Testis (tissue), 3 donors: ENCODE measurements around the gene SLC2A9. TPM values are rescaled to one million over a fixed set of nuclear protein-coding genes. Genes with fewer than 3 reads are reported as not detected.

Experiments used
- DNase-seq: peaks from one replicate; pipeline ENCODE4 v3.0.0-alpha.2; 2019
- H3K27ac ChIP-seq, 2 donors: fragments of 200-600 bp; sonication (generic); one replicate each; pipeline ENCODE4 v1.5.1; 2019
- H3K27me3 ChIP-seq: fragments of 200-600 bp; sonication (generic); one replicate; pipeline ENCODE4 v1.5.1; 2019
- H3K36me3 ChIP-seq: fragments of 200-600 bp; sonication (generic); one replicate; pipeline ENCODE4 v1.5.1; 2017; ENCODE audit warnings: low read depth; ENCODE audit errors: missing control alignments
- H3K4me1 ChIP-seq: fragments of 200-600 bp; sonication (generic); one replicate; pipeline ENCODE4 v1.5.1; 2019
- H3K4me3 ChIP-seq, 2 donors: fragments of 200-600 bp; sonication (generic); one replicate each; pipeline ENCODE4 v1.5.1; 2017 to 2019
- H3K9me3 ChIP-seq: fragments of 200-600 bp; sonication (generic); one replicate; pipeline ENCODE4 v1.5.1; 2017
- POLR2A ChIP-seq: fragments of 450-650 bp; IDR thresholded peaks from one replicate; pipeline ENCODE4 v1.6.1; 2017; ENCODE audit warnings: antibody characterized with exemption, mild to moderate bottlenecking, moderate library complexity
- WGBS, 2 donors: methylation state at CpG; one replicate each; pipeline ENCODE4 v1.1.5; 2018; 5-methylcytosine and 5-hydroxymethylcytosine counted together
- intact Hi-C: fragments of 100-400 bp; cut with DNase I; formaldehyde crosslinking; loops from one replicate; pipeline ENCODE4 v1.15.1; 2023; ENCODE audit warnings: low total_unique reads
- polyA plus RNA-seq: library from polyadenylated mRNA; stranded (reverse); fragments of 350-450 nt; fragmentation: Illumina TruSeq; extraction: RNeasy Lipid Tissue Mini Kit (QIAGEN cat#74804); gene quantifications from one replicate; pipeline ENCODE4 v1.2.3, GENCODE V29; 2014; ENCODE audit warnings: low read depth, low replicate concordance; ENCODE audit not compliant: insufficient read depth
- total RNA-seq, 2 donors: library from RNA; depleted of rRNA; stranded (reverse); fragments of >200 nt; gene quantifications; one replicate each; pipeline ENCODE4 v1.2.3, GENCODE V29; 2016
- TF ChIP-seq, protein P1 (sequence below), 3 experiments: fragments of 450-650 bp in 2 of 3; fragments of 200-600 bp in 1 of 3; sonication (generic) in 1 of 3; IDR thresholded peaks; one replicate each; pipeline ENCODE4 v1.5.1; 2016 to 2019; ENCODE audit warnings: antibody characterized with exemption in 3 of 3, mild to moderate bottlenecking in 2 of 3, moderate library complexity in 1 of 3

Gene SLC2A9
- total and polyA plus RNA-seq, 3 donors from 2014 or later = 6.3 to 7.5 (median 6.8) TPM

DNA sequence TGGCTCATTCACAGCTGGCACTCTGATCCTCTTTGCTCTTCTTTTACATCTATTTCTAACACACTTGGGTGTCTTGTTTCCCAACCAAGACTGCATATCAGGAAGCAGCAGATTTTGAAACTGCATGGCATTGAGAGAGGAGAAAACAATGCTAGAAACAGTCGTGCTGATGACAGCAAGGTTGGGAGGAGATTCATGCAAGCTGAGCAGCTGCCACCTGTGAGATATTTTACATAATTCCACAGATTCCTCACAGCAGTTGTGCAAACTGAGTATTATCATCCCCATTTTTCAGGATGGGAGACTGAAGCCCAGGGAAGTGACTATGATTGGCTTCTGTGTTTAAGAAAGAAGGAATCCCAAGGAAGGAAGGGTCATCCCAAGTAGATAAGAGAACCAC lies 105.0 kb downstream of the SLC2A9 start:
- no peak for TF ChIP-seq POLR2A
- TF ChIP-seq, protein P1, sequence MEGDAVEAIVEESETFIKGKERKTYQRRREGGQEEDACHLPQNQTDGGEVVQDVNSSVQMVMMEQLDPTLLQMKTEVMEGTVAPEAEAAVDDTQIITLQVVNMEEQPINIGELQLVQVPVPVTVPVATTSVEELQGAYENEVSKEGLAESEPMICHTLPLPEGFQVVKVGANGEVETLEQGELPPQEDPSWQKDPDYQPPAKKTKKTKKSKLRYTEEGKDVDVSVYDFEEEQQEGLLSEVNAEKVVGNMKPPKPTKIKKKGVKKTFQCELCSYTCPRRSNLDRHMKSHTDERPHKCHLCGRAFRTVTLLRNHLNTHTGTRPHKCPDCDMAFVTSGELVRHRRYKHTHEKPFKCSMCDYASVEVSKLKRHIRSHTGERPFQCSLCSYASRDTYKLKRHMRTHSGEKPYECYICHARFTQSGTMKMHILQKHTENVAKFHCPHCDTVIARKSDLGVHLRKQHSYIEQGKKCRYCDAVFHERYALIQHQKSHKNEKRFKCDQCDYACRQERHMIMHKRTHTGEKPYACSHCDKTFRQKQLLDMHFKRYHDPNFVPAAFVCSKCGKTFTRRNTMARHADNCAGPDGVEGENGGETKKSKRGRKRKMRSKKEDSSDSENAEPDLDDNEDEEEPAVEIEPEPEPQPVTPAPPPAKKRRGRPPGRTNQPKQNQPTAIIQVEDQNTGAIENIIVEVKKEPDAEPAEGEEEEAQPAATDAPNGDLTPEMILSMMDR (IDR thresholded peaks at IDR 0.05) = no peak
- no peaks in the 10 kb centered on the region for H3K4me1 ChIP-seq
- H3K4me3 ChIP-seq = no peak overlapping the region
- H3K27ac ChIP-seq = no peak overlapping the region
- H3K27me3 ChIP-seq = no peaks in the 10 kb centered on the region
- H3K9me3 ChIP-seq = no peaks in the 10 kb centered on the region
- no peak for DNase-seq
- WGBS, 2 donors = 32 to 72% methylated on average over 1 of the region's 1 CpG
- no peaks in the 10 kb centered on the region for H3K36me3 ChIP-seq
- intact Hi-C loops = no loop called here

DNA sequence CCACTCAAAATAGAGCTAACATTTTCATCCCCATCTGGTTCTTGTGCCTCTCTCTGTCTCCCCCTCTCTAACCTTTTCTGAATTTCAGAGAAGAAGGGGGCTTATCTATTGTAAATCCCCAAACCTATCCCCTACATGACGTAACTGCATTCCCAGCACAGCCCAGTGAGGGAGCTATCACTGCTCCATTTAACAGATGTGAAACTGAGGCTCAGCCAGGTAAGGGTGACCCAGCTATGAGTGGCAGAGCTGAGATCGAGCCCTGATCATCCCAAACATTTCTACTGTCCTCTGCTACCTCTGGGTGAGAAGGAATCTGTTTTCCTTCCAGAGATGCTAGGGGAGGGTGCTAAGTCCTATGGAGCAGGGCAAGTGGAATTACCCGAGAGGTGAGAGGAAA lies 107.5 kb downstream of the SLC2A9 start:
- Histone ChIP-seq H3K9me3 (no peaks in the 10 kb centered on the region), H3K4me3 (no peak overlapping the region), H3K36me3 (no peaks in the 10 kb centered on the region), H3K27me3 (no peaks in the 10 kb centered on the region), H3K27ac (no peak overlapping the region), H3K4me1 (no peaks in the 10 kb centered on the region)
- DNase-seq = no peak
- 91 to 100% methylated on average over 3 of the region's 3 CpGs for WGBS, 2 donors
- intact Hi-C loops = no loop called here
- TF ChIP-seq, protein P1 (IDR thresholded peaks at IDR 0.05) = no peak
- no peak for TF ChIP-seq POLR2A

DNA sequence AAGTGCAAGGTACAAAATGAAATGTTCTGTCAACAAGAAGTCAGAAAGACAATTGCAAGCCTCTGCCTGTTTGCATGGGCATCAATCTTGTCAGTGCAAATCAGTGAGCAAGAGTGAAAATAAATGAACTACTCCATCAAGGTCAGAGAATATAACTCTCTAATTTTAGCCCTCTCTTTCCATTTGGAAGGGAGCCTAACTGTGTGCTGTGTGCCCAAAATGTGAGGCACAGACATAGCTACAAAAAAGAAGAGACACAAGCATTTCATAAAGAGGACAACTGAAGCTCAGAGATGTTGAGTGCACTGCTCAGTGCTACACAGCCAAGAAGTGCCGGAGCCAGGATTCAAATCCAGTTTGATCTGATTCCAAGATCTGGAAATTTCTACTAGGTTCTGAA lies 114.3 kb downstream of the SLC2A9 start:
- intact Hi-C loops = no loop called here
- Histone ChIP-seq H3K4me3 (no peak overlapping the region), H3K36me3 (no peaks in the 10 kb centered on the region), H3K27ac (no peak overlapping the region), H3K27me3 (no peaks in the 10 kb centered on the region), H3K9me3 (no peaks in the 10 kb centered on the region), H3K4me1 (no peaks in the 10 kb centered on the region)
- TF ChIP-seq, protein P1 (IDR thresholded peaks at IDR 0.05) = no peak
- TF ChIP-seq POLR2A = no peak
- WGBS, 2 donors = 91 to 100% methylated on average over 1 of the region's 1 CpG
- DNase-seq = no peak

DNA sequence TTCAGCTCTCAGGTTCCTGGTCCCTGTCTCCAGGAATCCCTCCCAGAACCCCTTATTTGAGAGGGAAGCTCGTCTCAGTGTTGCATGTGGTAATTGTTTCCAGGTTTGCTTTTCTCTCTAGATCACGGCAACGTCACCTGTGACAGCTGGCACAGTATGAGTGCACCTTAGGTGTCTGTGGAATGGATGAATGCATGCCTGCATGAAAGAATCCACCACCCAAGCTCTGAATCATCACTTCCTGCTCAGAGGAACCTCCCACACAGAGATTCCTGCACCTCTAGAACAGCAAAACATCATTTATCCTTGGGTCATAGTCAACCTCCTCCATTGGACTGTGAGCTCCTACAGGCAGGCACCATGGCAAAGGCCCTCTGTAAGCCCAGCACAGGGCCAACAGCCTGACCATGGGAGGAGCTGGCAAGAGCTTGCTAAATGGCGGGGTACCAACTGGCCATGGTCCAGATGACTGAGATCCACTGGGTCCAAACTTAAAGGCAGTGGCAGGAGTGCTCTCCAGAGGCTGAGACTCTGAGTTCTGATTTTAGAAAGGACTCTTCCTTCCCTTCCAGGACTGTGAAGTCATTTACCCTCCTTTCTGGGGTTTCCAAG lies 116.2 kb downstream of the SLC2A9 start:
- 90 to 91% methylated on average over 4 of the region's 4 CpGs for WGBS, 2 donors
- no peak for DNase-seq
- intact Hi-C loops = no loop called here
- Histone ChIP-seq H3K9me3 (no peaks in the 10 kb centered on the region), H3K27me3 (no peaks in the 10 kb centered on the region), H3K27ac (no peak overlapping the region), H3K36me3 (no peaks in the 10 kb centered on the region), H3K4me1 (no peaks in the 10 kb centered on the region), H3K4me3 (no peak overlapping the region)
- TF ChIP-seq, protein P1 (IDR thresholded peaks at IDR 0.05) = no peak
- no peak for TF ChIP-seq POLR2A

DNA sequence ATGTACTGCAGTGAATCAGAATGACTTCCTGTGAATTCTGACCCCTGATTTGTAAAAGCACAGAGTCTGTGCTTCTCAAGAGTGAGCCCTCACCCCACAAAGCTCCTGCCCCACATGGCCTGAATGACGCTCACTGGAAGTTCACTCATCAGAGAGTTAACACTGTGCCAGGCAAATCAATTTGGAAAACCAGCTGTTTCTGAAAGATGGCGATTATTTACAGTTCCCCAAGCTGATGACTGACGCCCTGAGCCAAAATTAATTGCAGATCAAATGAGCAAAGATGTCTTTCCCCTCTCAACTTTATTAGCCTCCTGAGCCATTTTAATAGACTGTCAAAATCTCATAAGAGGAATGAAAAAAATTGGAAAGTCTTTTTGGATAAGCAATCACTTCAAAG lies 118.0 kb downstream of the SLC2A9 start:
- intact Hi-C loops = no loop called here
- H3K4me3 ChIP-seq = no peak overlapping the region
- no peaks in the 10 kb centered on the region for H3K9me3 ChIP-seq
- no peak for DNase-seq
- no peaks in the 10 kb centered on the region for H3K27me3 ChIP-seq
- H3K4me1 ChIP-seq = no peaks in the 10 kb centered on the region
- TF ChIP-seq, protein P1 (IDR thresholded peaks at IDR 0.05) = no peak
- no peak for TF ChIP-seq POLR2A
- no peaks in the 10 kb centered on the region for H3K36me3 ChIP-seq
- 92 to 96% methylated on average over 3 of the region's 3 CpGs for WGBS, 2 donors
- H3K27ac ChIP-seq = no peak overlapping the region
